Hematopoietic multipotent progenitor cell treated with erythropoietin and hydrocortisone succinate and interleukin-3 and kit ligand, for 15 days (in vitro differentiated cells): ENCODE measurements around the gene TRNP1.
A peak's percentile ranks its signal among the peaks of the same experiment; 100 is the strongest.

Experiments used
- DNase-seq: peaks from one replicate; pipeline ENCODE4 v3.0.0-alpha.2; 2015; ENCODE audit warnings: low spot score

Gene TRNP1

GRCh38 chr1:27026621-27027574, 33.4 kb downstream of the TRNP1 start:
- DNase-seq: no peak

- peak; percentile 66 for DNase-seq
Observed at GRCh38 chr1:27027575-27028250, 34.2 kb downstream of the TRNP1 start.

DNA sequence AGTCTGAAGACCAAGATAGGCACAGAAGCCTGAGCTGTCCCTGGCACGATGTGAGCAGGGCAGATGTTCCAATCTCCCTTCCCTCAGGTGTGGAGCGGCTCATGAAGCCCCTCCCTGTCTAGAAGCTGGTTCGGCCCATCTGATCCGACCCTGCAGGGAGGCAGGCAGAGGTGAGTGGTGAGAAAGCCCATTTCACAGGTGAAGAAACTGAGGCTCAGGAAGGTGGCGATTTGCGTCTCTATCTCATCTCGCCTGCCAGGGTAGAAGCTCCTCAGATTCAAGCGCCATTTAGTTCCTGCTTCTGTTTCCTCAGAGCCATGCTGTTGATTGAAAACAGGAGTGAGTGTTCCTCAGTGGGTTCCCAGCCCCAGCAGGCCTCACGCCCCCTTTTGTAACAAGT, 36.0 kb downstream of the TRNP1 start:
- DNase-seq: no peak

DNA sequence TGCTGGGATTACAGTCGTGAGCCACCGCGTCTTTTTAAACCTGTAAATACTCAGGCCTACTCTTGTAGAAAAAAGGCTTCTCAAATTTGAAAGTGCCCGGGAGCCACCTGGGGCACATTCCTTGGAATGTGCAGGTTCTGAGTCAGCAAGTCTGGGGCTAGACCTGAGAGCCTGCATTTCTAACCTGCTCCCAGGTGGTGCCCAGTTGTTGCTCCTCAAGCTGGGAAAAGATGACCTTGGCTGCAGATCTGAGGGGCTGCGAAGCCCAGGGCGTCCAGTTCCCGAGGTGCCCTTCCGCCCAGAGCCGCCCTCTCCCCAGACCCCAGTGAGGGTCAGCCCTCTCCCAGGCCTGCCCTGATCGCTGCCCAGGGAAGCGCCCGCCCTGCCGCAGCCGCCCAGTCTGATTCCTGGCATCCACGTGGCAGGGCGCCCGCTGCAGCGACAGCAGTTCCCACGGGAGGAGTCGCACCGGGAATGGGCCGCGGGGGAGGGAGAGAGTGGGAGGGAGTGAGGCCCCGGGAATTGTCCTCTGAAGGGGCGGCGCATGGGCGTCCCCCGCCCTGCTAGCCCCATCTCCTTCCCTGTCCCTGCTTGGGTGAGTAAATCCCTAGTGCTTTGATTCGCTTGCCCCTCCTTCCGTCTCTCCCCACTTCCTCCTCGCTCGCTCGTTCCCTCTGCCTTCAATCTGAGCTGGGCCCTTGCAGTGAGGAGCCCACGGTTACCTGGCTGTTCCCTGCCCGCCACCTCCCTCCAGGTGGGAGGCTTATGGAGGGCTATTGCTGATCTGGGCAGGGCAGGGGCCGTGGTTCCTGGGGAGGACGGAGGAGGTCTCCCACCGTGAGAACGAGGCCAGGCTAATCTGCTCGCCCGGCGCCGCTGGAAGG, 38.0 kb downstream of the TRNP1 start:
- DNase-seq: no peak

DNA sequence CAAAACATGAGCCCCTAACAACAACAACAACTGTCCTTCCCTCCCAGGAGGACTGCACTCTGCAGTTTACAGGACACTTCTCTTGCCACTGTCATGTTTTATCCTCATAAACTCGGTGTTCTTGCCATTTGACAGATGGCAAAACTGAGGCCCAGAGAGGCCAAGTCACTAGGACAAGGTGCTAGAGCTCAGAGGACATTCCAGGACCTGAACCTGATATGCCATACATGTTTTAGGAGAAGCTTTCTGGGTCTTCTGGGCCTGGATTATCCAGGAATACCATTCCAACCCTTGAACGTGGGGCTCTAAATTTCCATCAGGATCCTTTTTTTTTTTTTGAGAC, 38.6 kb downstream of the TRNP1 start:
- DNase-seq: no peak

DNA sequence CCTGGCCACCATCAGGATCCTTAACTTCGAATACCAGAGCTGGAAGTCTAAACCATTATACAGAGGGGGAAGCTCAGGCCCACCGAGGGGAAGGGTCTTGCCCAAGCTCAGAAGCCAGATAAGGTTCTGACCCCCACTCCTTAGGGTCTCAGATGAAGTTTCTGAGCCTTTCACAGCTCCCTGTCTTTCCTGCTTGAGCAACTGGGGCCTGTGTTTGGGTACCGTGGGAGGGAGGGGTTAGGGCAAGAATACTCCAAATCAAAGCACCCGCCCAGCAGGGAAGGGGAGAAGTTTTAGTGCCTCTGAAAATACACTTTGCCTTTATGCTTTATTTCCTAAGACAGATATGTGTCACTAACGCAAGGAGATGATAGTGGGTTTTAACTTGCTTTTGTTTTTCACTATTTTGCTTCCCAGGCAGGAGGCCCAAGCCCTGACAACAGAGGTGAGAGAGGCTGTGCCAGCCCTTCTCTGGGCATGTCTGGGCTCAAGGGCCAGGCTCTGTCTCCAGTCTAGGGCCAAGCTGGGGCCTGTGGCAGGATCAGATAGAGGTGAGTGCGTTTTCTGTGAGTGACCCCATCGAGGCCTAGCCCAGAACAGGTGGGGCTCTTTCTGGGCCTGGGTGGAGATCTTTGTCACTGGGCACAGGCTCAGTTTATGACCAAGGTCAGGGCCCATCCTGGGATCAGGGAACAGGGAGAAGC, 39.7 kb downstream of the TRNP1 start:
- DNase-seq: no peak

- no peak for DNase-seq
Observed at GRCh38 chr1:27035344-27035743, 41.9 kb downstream of the TRNP1 start.

GRCh38 chr1:27036718-27037117, 43.2 kb downstream of the TRNP1 start:
- no peak for DNase-seq

DNA sequence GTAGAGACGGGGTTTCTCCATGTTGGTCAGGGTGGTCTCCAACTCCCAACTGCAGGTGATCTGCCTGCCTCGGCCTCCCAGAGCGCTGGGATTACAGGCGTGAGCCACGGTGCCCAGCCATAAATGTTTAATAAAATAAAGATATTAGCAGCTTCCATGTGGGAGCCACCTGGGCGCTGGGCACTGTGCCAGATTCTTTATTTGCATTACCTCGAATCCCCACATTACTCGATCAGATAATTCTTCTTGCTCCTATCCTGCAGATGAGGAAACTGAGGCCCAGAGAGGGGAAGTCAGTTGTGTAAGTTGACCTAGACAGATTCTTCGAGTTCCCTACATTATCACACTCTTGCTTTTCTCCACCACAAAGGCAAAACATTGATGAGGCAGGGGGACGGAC, 44.0 kb downstream of the TRNP1 start:
- DNase-seq: no peak

DNA sequence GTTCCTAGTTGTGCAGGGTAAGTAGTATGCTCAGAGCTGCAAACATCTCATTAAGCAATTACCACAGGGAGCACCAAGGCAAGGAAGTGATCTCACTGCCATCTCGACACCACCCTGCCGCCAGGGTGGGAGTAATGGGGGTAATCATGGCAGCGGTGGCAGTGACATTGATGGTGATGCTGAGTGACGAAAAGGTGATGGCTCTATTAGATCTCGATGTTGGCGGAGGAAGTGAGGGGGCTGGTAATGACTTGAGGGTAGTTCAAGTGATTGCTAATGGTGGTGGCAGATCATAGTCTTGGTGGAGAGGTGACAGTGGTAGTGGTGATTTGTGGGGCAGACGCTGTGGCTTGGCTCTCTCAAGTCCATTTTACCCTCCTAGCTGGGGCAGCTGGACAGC, 44.5 kb downstream of the TRNP1 start:
- DNase-seq: no peak

DNA sequence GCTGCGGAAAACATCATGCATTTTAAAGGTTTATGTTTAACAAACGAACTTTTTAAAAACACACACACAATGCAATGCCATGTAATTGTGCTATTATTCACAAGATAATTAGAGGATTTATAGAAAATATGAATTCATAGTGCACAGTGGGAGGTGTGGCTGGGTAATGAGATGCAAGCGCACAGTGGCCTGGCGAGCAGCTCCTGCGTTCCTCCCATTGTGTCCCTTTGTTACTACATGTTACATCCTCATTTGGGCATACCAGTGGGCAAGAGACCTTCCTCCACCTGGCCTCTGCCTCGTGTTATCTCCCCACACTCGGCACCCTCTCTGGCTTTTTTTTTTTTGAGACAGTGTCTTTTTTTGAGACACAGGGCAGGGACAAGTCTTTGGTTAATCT, 49.2 kb downstream of the TRNP1 start:
- DNase-seq: no peak

GRCh38 chr1:27044613-27045151, 51.2 kb downstream of the TRNP1 start:
- DNase-seq: peak; percentile 84

DNA sequence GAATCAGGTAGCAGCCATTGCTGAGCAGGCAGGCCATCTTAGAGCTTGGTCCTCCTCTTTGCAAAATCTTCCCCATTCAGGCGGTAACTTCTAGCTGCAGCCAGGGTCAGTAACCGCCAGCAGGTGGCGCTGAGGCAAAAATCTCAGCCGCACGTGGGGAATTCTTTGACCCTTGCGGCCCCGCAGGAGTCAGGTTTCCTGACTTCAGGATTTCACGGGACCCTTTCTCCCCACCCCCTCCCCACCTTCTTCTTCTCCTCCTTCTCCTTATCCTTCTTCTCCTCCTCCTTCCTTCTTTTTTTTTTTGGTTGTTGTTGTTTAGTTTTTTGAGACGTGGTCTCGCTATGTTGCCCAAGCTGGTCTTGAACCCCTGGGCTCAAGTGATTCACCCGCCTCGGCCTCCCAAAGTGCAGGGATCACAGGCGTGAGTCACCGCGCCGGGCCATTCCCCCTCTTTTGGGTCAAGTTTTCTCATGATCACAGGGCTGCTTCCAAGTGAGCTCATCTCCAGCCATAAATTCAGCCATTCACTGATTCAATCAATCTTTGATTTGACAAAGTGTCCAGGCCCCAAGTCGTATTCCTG, 52.6 kb downstream of the TRNP1 start:
- DNase-seq: peak; percentile 63

- no peak for DNase-seq
Observed at GRCh38 chr1:27047914-27048313, 54.4 kb downstream of the TRNP1 start.

DNA sequence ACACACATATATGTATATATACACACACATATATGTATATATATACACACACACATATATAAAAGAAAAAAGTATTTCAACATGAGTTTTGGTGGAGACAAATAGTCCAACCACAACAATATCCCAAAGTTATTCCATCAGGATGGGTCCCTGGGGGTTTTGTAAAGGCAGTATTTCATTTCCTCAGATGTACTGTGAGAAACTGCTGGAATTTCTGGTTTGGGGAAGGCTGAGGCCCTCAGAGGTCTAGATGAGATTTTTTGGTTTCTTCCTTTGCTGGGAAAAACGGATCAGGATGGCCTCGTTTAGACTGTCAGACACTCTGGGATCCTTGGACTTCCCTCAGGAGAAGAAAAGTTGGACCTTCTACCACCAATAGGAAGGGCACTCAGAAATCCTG, 55.6 kb downstream of the TRNP1 start:
- no peak for DNase-seq

GRCh38 chr1:27049607-27050006, 56.1 kb downstream of the TRNP1 start:
- no peak for DNase-seq
